KOPT-K1 (cell line): Measurements from ENCODE around the gene AUTS2.

Experiments
- H3K27ac ChIP-seq: fragments of 200-600 bp; sonication (generic); 2 replicates; pipeline ENCODE4 v1.5.1; 2016; ENCODE audit warnings: antibody characterized with exemption, mild to moderate bottlenecking, low read depth, low read length; ENCODE audit not compliant: poor library complexity, severe bottlenecking
- H3K36me3 ChIP-seq: fragments of 200-600 bp; sonication (generic); 2 replicates; pipeline ENCODE4 v1.5.1; 2017; ENCODE audit warnings: antibody characterized with exemption, mild to moderate bottlenecking, low read length, moderate library complexity; ENCODE audit not compliant: insufficient read depth
- H3K9me3 ChIP-seq: fragments of 200-600 bp; sonication (generic); 2 replicates; pipeline ENCODE4 v1.5.1; 2017; ENCODE audit warnings: antibody characterized with exemption, low read length, mild to moderate bottlenecking; ENCODE audit not compliant: insufficient read depth, poor library complexity, severe bottlenecking

AUTS2 gene

DNA sequence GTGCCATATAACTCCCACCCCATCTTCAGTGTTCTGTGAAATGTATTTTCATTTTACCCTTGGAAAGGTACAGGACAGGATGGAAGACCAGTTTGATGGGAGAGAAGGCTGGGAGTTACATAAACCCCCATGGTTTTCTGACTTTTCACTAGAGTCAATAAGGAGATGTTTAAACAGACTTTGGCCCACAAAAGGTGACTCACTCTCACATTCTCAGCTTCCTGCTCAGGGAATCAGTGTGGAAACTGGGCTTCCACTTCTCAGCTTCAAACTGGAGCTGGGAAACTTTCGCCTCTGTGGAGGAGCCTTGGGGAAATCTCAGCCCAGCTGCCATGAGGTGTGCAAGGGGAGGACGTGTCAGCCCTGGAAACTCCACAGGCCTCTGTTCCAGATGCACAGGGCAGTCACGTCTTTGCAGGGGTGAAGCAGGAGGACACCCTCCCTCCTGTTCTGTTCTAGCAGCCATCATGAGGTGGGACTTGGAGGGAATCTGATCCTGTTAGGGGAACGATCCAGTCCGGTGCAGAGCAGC is 973.2 kb downstream of the AUTS2 start:
- H3K27ac ChIP-seq, result no peak overlapping the region
- no peaks in the 10 kb centered on the region for H3K9me3 ChIP-seq
- H3K36me3 ChIP-seq, result no peaks in the 10 kb centered on the region

GRCh38 chr7:70571961-70572360 is 973.7 kb downstream of the AUTS2 start:
- Histone ChIP-seq H3K9me3 (no peaks in the 10 kb centered on the region), H3K36me3 (no peaks in the 10 kb centered on the region), H3K27ac (no peak overlapping the region)

- H3K27ac ChIP-seq, result no peak overlapping the region
- no peaks in the 10 kb centered on the region for H3K9me3 ChIP-seq
- no peaks in the 10 kb centered on the region for H3K36me3 ChIP-seq
Measured at GRCh38 chr7:70572571-70572970, 974.3 kb downstream of the AUTS2 start.

DNA sequence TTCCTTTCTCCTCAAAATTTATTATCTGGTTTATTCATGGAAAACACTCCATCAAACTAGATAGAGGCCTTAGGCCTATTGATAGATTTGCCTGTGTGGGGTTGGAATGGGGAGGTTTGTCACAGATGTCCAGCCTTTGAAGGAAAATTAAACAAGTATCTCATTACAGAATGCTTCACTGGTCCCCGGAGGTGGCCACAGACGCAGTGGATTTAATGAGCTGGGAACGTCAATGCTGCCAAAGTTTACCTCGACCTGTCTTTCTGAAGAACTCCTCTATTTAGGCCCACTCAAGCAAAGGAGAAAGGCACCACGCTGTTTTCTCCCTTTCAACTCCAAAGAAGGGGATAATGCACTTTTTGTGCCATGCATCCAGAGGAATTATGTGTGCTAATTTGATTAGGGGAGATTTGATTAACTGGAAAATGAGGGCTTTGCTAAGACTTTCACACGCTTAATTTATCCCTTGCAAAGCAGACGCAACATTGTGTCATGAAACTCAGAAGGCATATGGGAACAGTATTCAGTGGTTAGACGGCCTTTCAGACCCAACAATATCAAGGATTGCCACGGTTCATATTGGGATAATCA is 974.9 kb downstream of the AUTS2 start:
- Histone ChIP-seq H3K9me3 (no peaks in the 10 kb centered on the region), H3K36me3 (no peaks in the 10 kb centered on the region)

DNA sequence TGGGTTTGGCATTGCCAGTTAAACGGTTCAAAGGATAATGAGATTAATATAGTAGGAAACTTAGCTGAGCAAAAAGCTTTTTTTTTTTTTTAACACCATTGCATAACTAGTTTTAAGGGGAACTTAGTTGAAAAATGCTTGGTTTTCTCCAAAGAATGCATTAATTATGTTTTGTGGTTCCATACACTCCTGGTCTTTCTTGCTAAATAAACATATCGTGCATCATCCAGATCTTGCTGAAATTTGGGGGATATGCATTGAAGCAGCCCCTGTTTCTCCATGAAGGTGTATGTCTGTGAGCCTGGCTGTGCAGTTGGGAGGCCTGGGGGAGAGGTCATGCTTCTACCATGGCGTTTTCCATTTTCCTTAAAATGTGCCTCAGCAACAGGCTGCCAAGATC is 975.4 kb downstream of the AUTS2 start:
- Histone ChIP-seq H3K27ac (no peak overlapping the region), H3K9me3 (no peaks in the 10 kb centered on the region), H3K36me3 (no peaks in the 10 kb centered on the region)

More for the DNA sequence above, 974.9 kb downstream of the AUTS2 start:
- H3K27ac ChIP-seq, result no peak overlapping the region

DNA sequence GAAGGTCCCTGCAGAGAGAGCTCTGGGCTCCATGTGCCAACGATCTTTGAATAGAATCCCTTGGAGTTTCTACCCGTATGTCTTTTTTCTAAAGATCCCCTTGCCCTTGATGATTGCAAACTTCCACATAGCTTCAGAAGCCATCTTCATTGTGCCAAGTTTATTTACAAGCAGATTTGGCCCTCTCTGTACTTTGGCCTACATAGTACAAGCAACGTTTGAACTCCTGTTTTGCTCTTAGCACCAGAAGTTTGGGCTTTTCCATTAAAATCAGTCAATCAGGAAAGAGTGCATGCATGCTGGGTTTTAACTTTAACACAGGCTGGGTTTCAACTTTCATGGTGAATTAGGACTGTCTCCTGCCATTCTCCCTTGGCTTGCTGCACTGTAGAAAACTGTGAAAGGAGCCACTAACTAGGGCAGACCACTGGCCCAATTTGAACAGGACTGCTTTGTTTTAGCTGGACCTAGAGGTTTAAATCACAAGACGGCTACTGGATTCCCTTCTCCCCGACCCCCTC is 976.1 kb downstream of the AUTS2 start:
- Histone ChIP-seq H3K36me3 (no peaks in the 10 kb centered on the region), H3K27ac (no peak overlapping the region), H3K9me3 (no peaks in the 10 kb centered on the region)

- Histone ChIP-seq H3K36me3 (no peaks in the 10 kb centered on the region), H3K9me3 (no peaks in the 10 kb centered on the region), H3K27ac (no peak overlapping the region)
Measured at GRCh38 chr7:70574970-70575799, 976.9 kb downstream of the AUTS2 start.

- Histone ChIP-seq H3K36me3 (no peaks in the 10 kb centered on the region), H3K9me3 (no peaks in the 10 kb centered on the region), H3K27ac (no peak overlapping the region)
Measured at GRCh38 chr7:70577078-70577477, 978.8 kb downstream of the AUTS2 start.

DNA sequence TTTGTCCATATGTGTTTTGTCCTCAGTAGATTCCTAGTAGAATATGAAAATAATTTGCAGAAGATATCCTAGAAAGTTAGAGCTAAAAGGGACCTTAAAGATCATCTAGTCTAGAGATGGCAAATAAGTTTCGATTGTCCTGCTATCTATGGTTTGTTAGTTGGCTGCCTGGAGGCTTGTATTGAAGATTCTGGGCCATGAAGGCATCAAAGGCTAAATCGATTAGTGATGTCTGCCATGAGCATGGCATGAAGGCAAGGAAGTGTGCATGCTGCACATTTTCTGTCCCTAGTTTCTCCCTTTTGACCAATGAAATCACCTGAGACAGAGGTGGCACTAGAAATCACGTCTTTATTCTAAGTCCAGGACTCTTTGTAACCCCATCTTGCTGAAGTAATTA is 979.9 kb downstream of the AUTS2 start:
- Histone ChIP-seq H3K9me3 (no peaks in the 10 kb centered on the region), H3K36me3 (no peaks in the 10 kb centered on the region), H3K27ac (no peak overlapping the region)

DNA sequence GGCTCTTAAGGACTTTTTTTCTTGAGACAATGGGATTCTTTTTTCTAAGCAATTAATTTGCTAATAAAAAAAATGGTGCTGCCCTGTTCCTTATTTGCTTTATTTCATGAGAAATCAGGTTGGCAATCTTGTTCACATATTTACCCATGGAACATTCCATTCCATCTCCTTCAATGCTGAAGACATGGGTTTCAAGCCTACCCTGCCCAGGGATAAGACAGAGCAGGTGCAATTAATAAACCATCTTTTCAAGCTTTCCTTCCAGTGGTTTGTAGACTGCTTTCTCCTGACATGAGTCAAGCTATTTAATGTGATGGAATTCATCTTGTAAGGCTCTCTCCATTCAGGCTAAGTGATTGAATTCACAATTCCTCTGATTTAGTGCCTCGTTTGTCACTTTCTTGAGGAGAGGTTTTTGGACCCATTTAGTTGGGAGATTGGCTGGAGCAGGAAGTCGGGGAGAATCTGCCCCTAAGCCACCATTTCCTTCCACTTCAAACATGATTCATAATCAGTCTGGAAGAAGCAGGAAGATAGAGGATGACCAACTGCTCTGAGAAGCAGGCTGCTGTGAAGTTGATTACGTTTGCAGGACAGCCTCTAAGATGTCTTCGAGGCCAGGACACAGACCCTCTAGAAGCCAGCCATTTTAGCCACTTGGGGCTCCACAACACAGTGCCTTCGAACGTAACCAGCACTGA is 981.3 kb downstream of the AUTS2 start:
- no peaks in the 10 kb centered on the region for H3K36me3 ChIP-seq
- H3K9me3 ChIP-seq, result no peaks in the 10 kb centered on the region
- H3K27ac ChIP-seq, result no peak overlapping the region

- Histone ChIP-seq H3K27ac (no peak overlapping the region), H3K9me3 (no peaks in the 10 kb centered on the region), H3K36me3 (no peaks in the 10 kb centered on the region)
Measured at GRCh38 chr7:70580161-70580560, 981.9 kb downstream of the AUTS2 start.

DNA sequence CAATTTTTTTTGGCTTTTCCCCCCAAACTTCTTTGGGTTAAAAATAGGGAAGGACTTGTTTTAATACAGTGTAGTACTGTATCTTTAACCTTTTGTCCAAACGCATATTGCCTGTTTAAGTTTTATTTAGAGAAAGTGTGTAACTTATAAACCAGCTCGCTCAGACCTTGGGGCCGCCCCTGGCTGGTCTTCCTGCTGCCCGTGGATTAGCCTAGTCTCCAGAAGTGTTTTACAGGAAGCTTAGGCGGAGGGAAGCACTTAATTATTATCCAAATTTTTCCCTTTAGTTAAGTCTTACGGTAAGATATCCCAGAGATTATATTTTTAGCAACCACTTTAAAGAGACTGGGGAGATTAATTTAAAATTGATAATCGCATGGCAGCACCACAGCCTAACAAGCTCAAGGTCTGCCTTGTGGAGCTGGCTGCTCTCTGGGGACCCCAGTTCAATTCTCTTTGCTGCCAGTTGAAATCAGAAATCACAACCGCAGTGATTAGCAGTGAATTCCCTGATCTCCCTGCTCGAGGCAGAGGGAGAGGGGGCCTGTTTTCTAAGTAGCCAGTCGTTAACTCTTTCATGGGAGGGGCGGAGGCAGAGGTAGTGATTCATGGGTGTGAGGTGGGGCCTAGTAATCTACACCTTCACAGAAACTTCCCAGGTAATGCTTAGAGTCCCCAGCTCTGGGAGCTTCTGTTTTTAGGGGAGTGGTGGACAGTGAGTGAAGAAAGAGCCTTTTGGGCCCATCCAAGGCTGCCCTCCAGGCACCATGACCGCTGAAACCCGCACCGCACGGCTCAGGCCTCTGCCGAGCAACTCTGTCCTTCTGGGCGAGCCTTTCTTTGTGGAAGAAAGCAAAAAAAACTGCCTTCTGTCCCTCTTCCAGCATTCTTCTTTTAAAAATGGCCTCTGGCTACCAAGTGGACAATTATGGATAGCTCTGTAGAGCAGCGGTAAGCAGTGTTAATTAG is 984.9 kb downstream of the AUTS2 start:
- Histone ChIP-seq H3K27ac (no peak overlapping the region), H3K9me3 (no peaks in the 10 kb centered on the region), H3K36me3 (no peaks in the 10 kb centered on the region)

DNA sequence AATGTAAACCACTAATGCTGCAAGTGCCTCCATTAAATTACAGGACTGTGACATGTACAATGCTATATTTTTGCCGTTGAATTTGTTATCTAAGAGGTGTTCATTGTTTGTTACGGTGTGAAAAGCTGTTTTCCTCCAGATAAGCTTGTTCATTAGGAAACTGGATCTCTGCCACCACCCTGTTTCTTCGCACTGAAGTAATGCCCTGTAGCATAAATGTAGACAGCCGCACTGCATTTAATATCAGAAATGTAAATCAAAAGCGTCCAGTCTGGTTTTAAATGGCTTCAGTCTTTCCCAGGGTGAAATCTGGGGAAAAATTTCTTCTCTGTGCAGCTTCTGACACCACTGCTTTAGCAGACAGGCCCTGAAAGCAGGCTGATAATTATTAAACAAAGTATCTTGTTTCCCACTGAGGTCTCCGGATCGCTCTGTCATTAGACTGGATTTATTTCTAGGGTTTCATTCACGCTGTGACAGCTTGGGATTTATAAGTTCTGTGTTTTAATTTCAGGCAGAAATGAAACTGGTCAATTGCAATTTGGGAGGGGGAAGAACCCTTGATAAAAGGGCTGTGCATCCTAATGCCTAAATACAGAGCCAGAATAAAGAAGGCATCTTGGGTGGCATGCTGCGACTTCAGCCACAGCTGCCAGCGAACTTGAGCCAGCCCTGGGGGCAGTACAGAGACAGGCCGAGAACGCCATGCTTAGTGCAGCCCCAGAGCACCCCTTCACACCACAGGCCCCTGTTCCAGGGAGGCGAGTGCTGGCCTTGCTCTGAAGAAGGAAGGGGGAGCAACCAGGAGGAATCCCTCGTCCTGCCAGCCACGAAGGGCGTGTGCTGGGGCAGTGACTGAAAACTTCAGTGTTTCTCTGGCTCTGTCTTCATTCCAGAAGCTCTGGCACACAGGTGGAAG is 985.9 kb downstream of the AUTS2 start:
- Histone ChIP-seq H3K9me3 (no peaks in the 10 kb centered on the region), H3K36me3 (no peaks in the 10 kb centered on the region), H3K27ac (no peak overlapping the region)
